RWPE2 (cell line): ENCODE measurements around the gene PLPP4.

Source experiments
- ATAC-seq: fragments of 200-7000 bp; cut with Tn5 transposase; 3 replicates; pipeline ENCODE4 v1.9.1; 2021; ENCODE audit warnings: low read depth
- DNase-seq: peaks from one replicate; pipeline ENCODE4 v3.0.0-alpha.2; 2020; ENCODE audit warnings: low spot score
- H3K27ac ChIP-seq: fragments of 450-650 bp; 2 replicates; pipeline ENCODE4 v1.5.1; 2017; ENCODE audit warnings: mild to moderate bottlenecking; ENCODE audit not compliant: poor library complexity, severe bottlenecking
- H3K27me3 ChIP-seq: fragments of 250-450 bp; sonication (Bioruptor Pico); 2 replicates; pipeline ENCODE4 v1.5.1; 2021; ENCODE audit warnings: mild to moderate bottlenecking, moderate library complexity; ENCODE audit not compliant: insufficient read depth, poor library complexity, severe bottlenecking
- H3K36me3 ChIP-seq: fragments of 250-450 bp; sonication (Bioruptor Pico); 2 replicates; pipeline ENCODE4 v1.5.1; 2020; ENCODE audit warnings: low read depth, mild to moderate bottlenecking, moderate library complexity
- H3K4me1 ChIP-seq: fragments of 250-450 bp; sonication (Bioruptor Pico); 2 replicates; pipeline ENCODE4 v1.5.1; 2021; ENCODE audit warnings: mild to moderate bottlenecking, moderate library complexity; ENCODE audit not compliant: insufficient read depth, poor library complexity, severe bottlenecking
- H3K4me3 ChIP-seq: fragments of 250-450 bp; sonication (Bioruptor Pico); 2 replicates; pipeline ENCODE4 v1.5.1; 2021; ENCODE audit warnings: mild to moderate bottlenecking, moderate library complexity; ENCODE audit not compliant: severe bottlenecking
- H3K9me3 ChIP-seq: fragments of 250-450 bp; sonication (Bioruptor Pico); 2 replicates; pipeline ENCODE4 v1.5.1; 2021; ENCODE audit warnings: mild to moderate bottlenecking, moderate library complexity; ENCODE audit not compliant: severe bottlenecking
- TF ChIP-seq, protein P1 (sequence below): fragments of 450-650 bp; IDR thresholded peaks from one replicate; pipeline ENCODE4 v1.5.1; 2017; ENCODE audit warnings: mild to moderate bottlenecking, moderate library complexity; ENCODE audit not compliant: poor library complexity, severe bottlenecking

The PLPP4 gene

GRCh38 chr10:120552262-120552661 lies 95.2 kb downstream of the PLPP4 start:
- Histone ChIP-seq H3K36me3 (no peaks in the 10 kb centered on the region), H3K9me3 (no peaks in the 10 kb centered on the region), H3K4me1 (no peaks in the 10 kb centered on the region), H3K27ac (no peak overlapping the region), H3K27me3 (no peaks in the 10 kb centered on the region), H3K4me3 (no peak overlapping the region)
- ATAC-seq: no peak
- DNase-seq: no peak
- TF ChIP-seq, protein P1, sequence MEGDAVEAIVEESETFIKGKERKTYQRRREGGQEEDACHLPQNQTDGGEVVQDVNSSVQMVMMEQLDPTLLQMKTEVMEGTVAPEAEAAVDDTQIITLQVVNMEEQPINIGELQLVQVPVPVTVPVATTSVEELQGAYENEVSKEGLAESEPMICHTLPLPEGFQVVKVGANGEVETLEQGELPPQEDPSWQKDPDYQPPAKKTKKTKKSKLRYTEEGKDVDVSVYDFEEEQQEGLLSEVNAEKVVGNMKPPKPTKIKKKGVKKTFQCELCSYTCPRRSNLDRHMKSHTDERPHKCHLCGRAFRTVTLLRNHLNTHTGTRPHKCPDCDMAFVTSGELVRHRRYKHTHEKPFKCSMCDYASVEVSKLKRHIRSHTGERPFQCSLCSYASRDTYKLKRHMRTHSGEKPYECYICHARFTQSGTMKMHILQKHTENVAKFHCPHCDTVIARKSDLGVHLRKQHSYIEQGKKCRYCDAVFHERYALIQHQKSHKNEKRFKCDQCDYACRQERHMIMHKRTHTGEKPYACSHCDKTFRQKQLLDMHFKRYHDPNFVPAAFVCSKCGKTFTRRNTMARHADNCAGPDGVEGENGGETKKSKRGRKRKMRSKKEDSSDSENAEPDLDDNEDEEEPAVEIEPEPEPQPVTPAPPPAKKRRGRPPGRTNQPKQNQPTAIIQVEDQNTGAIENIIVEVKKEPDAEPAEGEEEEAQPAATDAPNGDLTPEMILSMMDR: no peak

GRCh38 chr10:120553911-120554310 lies 96.9 kb downstream of the PLPP4 start:
- no peaks in the 10 kb centered on the region for H3K27me3 ChIP-seq
- H3K9me3 ChIP-seq: no peaks in the 10 kb centered on the region
- ATAC-seq (no peak), DNase-seq (no peak)
- no peak overlapping the region for H3K4me3 ChIP-seq
- no peaks in the 10 kb centered on the region for H3K36me3 ChIP-seq
- no peaks in the 10 kb centered on the region for H3K4me1 ChIP-seq
- H3K27ac ChIP-seq: no peak overlapping the region
- TF ChIP-seq, protein P1: no peak

GRCh38 chr10:120555436-120555835 lies 98.4 kb downstream of the PLPP4 start:
- Histone ChIP-seq H3K9me3 (no peaks in the 10 kb centered on the region), H3K36me3 (no peaks in the 10 kb centered on the region), H3K4me1 (no peaks in the 10 kb centered on the region), H3K4me3 (no peak overlapping the region), H3K27me3 (no peaks in the 10 kb centered on the region), H3K27ac (no peak overlapping the region)
- DNase-seq (no peak), ATAC-seq (no peak)
- TF ChIP-seq, protein P1: no peak

GRCh38 chr10:120555842-120556532 lies 99.0 kb downstream of the PLPP4 start:
- H3K27ac ChIP-seq: no peak overlapping the region
- no peak for DNase-seq
- no peaks in the 10 kb centered on the region for H3K27me3 ChIP-seq

DNA sequence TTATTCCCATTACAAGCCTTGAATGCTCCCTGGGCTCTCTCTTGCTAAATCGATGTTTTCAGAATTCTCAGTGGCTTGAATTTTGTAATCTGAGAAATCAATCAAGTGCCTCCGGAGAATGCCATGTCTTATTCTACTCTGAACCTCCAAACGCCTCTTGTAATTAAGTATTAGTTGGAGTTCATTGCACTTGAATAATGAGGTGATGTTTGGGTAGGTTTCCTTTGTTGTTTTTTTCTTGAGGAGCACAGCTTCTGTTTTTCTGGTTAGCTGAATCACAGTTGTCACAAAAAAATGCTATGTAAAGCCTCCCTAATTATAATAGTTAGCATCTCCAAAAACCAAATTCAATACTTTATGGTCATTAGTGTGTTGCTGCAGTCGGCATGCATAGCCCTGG lies 100.3 kb downstream of the PLPP4 start:
- H3K36me3 ChIP-seq: no peaks in the 10 kb centered on the region
- no peak overlapping the region for H3K27ac ChIP-seq
- H3K4me3 ChIP-seq: no peak overlapping the region
- ATAC-seq (no peak), DNase-seq (no peak)
- TF ChIP-seq, protein P1: no peak
- no peaks in the 10 kb centered on the region for H3K27me3 ChIP-seq
- no peaks in the 10 kb centered on the region for H3K4me1 ChIP-seq
- no peaks in the 10 kb centered on the region for H3K9me3 ChIP-seq

More at GRCh38 chr10:120555842-120556532, 99.0 kb downstream of the PLPP4 start:
- Histone ChIP-seq H3K36me3 (no peaks in the 10 kb centered on the region), H3K4me3 (no peak overlapping the region), H3K4me1 (no peaks in the 10 kb centered on the region), H3K9me3 (no peaks in the 10 kb centered on the region)
- no peak for ATAC-seq
- TF ChIP-seq, protein P1: no peak
